Measurements from ENCODE around the gene DNAI4.

DNA sequence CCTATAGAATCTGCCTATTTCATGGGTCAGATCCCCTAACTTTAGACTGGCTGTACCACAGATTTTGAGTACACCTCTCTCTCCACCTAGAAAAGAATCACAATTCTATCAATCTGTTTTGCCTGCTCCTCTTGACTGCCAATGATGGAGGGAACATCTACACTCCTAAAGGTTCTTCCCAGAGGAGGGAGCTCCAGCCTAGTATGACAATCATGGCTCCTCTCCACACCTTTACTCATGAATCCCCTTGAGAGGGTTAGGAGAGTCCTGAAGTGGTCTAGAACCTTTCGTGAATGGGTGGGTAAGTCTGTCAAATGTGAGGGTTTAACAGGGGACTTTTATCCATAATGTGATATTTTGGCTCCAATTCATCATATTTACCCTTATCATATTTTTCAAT, 48.0 kb downstream of the DNAI4 start:
- TF ChIP-seq POLR2AphosphoS5 (IDR thresholded peaks at IDR 0.05) (no peak), POLR2A (IDR thresholded peaks at IDR 0.05) (no peak)
- TF ChIP-seq, protein P1, sequence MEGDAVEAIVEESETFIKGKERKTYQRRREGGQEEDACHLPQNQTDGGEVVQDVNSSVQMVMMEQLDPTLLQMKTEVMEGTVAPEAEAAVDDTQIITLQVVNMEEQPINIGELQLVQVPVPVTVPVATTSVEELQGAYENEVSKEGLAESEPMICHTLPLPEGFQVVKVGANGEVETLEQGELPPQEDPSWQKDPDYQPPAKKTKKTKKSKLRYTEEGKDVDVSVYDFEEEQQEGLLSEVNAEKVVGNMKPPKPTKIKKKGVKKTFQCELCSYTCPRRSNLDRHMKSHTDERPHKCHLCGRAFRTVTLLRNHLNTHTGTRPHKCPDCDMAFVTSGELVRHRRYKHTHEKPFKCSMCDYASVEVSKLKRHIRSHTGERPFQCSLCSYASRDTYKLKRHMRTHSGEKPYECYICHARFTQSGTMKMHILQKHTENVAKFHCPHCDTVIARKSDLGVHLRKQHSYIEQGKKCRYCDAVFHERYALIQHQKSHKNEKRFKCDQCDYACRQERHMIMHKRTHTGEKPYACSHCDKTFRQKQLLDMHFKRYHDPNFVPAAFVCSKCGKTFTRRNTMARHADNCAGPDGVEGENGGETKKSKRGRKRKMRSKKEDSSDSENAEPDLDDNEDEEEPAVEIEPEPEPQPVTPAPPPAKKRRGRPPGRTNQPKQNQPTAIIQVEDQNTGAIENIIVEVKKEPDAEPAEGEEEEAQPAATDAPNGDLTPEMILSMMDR (IDR thresholded peaks at IDR 0.05 in 8 of 11, conservative IDR thresholded peaks at IDR 0.05 in 3 of 11) = no peak

Data from spleen (tissue), 7 donors.